Upper lobe of left lung (tissue), 6 donors: ENCODE results near the gene SLC35G4. TPM values are rescaled to one million over a fixed set of nuclear protein-coding genes. Genes with fewer than 3 reads are reported as not detected.
"Not testable (repeated sequence)": the region's sequence is repeated elsewhere in the genome, so short reads cannot be mapped to it uniquely, and the experiment has no call there.

Source experiments
- ATAC-seq, 2 donors: fragments of 200-7000 bp; cut with Tn5 transposase; one replicate each; pipeline ENCODE4 v1.9.1; 2022; ENCODE audit warnings: mild to moderate bottlenecking in 2 of 2, moderate library complexity in 2 of 2; ENCODE audit not compliant: low FRiP score in 2 of 2
- DNase-seq, 2 donors: peaks; one replicate each; pipeline ENCODE4 v3.0.0-alpha.2; 2019 to 2020
- H3K27ac ChIP-seq, 4 donors: fragments of 200-600 bp; sonication (generic); one replicate each; pipeline ENCODE4 v1.5.1; 2016 to 2019
- H3K27me3 ChIP-seq, 4 donors: fragments of 200-600 bp; sonication (generic); one replicate each; pipeline ENCODE4 v1.5.1; 2017 to 2019
- H3K36me3 ChIP-seq, 4 donors: fragments of 200-600 bp; sonication (generic); one replicate each; pipeline ENCODE4 v1.5.1; 2016 to 2019
- H3K4me1 ChIP-seq, 4 donors: fragments of 200-600 bp; sonication (generic); one replicate each; pipeline ENCODE4 v1.5.1; 2018 to 2019
- H3K4me3 ChIP-seq, 4 donors: fragments of 200-600 bp; sonication (generic); one replicate each; pipeline ENCODE4 v1.5.1; 2017 to 2019; ENCODE audit warnings: mild to moderate bottlenecking in 2 of 4, moderate library complexity in 1 of 4
- H3K9me3 ChIP-seq, 4 donors: fragments of 200-600 bp; sonication (generic); one replicate each; pipeline ENCODE4 v1.5.1; 2018 to 2019
- EP300 ChIP-seq, 4 donors: sonication (generic); formaldehyde crosslinking; IDR thresholded peaks; one replicate each; pipeline ENCODE4 v1.5.1; 2017; ENCODE audit warnings: antibody characterized with exemption in 4 of 4, control low read depth in 2 of 4
- POLR2A ChIP-seq, 4 donors: fragments of 450-650 bp; IDR thresholded peaks; one replicate each; pipeline ENCODE4 v1.5.1; 2016 to 2017; ENCODE audit warnings: antibody characterized with exemption in 4 of 4, mild to moderate bottlenecking in 2 of 4
- POLR2AphosphoS5 ChIP-seq, 2 donors: sonication (generic); formaldehyde crosslinking; IDR thresholded peaks; one replicate each; pipeline ENCODE4 v1.5.1; 2017; ENCODE audit warnings: antibody characterized with exemption in 2 of 2
- WGBS, 2 donors: methylation state at CpG; one replicate each; pipeline ENCODE4 v1.1.5; 2017 to 2018; 5-methylcytosine and 5-hydroxymethylcytosine counted together
- total RNA-seq, 6 donors: library from RNA; depleted of rRNA in 4 of 6; stranded (reverse); fragments of >200 nt in 4 of 6; gene quantifications; one replicate each; pipeline versions ENCODE4 v1.1.0 to v1.2.1, GENCODE V29; 2016 to 2021
- TF ChIP-seq, protein P1 (sequence below), 6 experiments: fragments of 450-650 bp in 4 of 6; fragments of 200-600 bp in 2 of 6; sonication (generic) in 2 of 6; IDR thresholded peaks; one replicate each; pipeline ENCODE4 v1.5.1; 2016 to 2019; ENCODE audit warnings: antibody characterized with exemption in 6 of 6
- donor health status: DM: no; HTN: no; CAD: no; lungs with moderate emphysema.
- donor health status: DM: no; HTN: yes; CAD: no; lungs with severe emphysema.

Gene SLC35G4
- total RNA-seq, 6 donors from 2014 or later: not detected

DNA sequence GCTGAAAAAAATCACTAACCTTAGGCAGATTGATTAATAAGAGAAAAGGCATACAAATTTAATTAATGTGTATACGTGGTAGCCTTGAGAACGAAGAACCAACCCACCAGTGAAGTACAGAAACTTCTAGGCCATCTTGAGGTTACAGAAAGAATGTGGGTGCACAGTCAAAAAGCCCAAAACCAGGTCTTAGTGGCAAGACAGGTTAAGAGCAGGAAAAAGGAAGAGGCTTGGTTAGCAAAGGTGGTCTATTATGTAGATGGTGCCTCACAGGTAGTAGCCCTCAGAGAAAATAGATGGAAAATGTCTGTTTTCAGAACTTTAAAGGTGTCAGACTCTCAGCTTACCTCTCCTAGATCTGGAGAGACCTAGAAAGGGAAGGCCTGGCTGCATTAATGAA, 22.0 kb upstream of the SLC35G4 start:
- H3K36me3 ChIP-seq: no peaks in the 10 kb centered on the region
- no peak overlapping the region for H3K4me3 ChIP-seq
- DNase-seq: no peak
- no peak overlapping the region for H3K27ac ChIP-seq
- peaks cover 0 to 9% (median 2%) of the 10 kb centered on the region in 4 donors for H3K4me1 ChIP-seq
- H3K27me3 ChIP-seq: no peaks in the 10 kb centered on the region
- 84 to 91% methylated on average over 2 of the region's 2 CpGs for WGBS, 2 donors
- TF ChIP-seq EP300 (IDR thresholded peaks at IDR 0.05): no peak
- TF ChIP-seq POLR2A (IDR thresholded peaks at IDR 0.05): no peak
- no peak for TF ChIP-seq POLR2AphosphoS5 (IDR thresholded peaks at IDR 0.05)
- TF ChIP-seq, protein P1, sequence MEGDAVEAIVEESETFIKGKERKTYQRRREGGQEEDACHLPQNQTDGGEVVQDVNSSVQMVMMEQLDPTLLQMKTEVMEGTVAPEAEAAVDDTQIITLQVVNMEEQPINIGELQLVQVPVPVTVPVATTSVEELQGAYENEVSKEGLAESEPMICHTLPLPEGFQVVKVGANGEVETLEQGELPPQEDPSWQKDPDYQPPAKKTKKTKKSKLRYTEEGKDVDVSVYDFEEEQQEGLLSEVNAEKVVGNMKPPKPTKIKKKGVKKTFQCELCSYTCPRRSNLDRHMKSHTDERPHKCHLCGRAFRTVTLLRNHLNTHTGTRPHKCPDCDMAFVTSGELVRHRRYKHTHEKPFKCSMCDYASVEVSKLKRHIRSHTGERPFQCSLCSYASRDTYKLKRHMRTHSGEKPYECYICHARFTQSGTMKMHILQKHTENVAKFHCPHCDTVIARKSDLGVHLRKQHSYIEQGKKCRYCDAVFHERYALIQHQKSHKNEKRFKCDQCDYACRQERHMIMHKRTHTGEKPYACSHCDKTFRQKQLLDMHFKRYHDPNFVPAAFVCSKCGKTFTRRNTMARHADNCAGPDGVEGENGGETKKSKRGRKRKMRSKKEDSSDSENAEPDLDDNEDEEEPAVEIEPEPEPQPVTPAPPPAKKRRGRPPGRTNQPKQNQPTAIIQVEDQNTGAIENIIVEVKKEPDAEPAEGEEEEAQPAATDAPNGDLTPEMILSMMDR (IDR thresholded peaks at IDR 0.05): no peak
- no peaks in the 10 kb centered on the region for H3K9me3 ChIP-seq
- no peak for ATAC-seq

DNA sequence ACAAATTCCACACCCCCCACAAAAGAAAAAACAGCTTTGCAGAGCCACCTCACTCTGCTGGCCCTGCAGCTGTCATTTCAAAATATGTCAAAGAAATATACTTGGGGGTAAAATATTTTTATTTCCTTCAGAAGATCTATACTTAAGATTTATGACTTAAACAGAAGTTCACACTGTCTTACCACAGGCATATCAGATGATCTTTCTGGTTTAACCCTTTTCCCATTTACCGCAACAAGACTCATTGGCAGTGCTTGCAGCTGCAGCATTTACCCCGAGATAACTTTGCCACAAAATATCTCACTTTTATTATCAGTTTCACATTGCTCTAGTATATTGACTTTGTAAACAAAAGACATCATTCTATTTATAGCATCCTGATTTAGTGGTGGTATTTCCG, 21.6 kb upstream of the SLC35G4 start:
- TF ChIP-seq POLR2AphosphoS5 (IDR thresholded peaks at IDR 0.05) (no peak), EP300 (IDR thresholded peaks at IDR 0.05) (no peak), POLR2A (IDR thresholded peaks at IDR 0.05) (no peak)
- TF ChIP-seq, protein P1 (IDR thresholded peaks at IDR 0.05): no peak
- no peak for ATAC-seq
- DNase-seq: no peak
- Histone ChIP-seq H3K4me3 (no peak overlapping the region), H3K36me3 (no peaks in the 10 kb centered on the region), H3K27me3 (no peaks in the 10 kb centered on the region), H3K27ac (no peak overlapping the region), H3K4me1 (peaks cover 0 to 9% (median 2%) of the 10 kb centered on the region in 4 donors), H3K9me3 (no peaks in the 10 kb centered on the region)
- WGBS, 2 donors: 44% methylated on average over 3 of the region's 3 CpGs

DNA sequence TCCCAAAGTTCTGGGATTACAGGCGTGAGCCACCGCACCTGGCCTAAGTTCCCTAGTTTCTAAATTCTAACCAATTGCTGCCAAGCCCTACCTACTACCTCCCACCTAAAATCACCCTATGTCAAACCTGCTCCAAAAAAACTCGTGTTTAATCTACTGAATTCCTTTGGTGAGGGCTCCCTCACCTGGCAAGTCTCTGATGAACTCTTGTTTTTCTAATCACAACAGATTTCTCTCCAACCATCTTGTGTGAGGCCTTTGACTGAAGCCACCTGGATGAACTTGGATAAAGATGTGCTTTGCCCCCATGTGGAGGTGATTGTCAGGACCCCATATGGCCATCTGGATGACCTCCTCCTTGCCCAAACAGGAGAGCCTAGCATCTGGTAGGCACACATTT, 17.4 kb upstream of the SLC35G4 start:
- WGBS, 2 donors: 74 to 88% methylated on average over 3 of the region's 3 CpGs
- no peak for ATAC-seq
- TF ChIP-seq, protein P1 (IDR thresholded peaks at IDR 0.05): no peak
- TF ChIP-seq EP300 (IDR thresholded peaks at IDR 0.05): no peak
- TF ChIP-seq POLR2A (IDR thresholded peaks at IDR 0.05): no peak
- no peak for TF ChIP-seq POLR2AphosphoS5 (IDR thresholded peaks at IDR 0.05)

DNA sequence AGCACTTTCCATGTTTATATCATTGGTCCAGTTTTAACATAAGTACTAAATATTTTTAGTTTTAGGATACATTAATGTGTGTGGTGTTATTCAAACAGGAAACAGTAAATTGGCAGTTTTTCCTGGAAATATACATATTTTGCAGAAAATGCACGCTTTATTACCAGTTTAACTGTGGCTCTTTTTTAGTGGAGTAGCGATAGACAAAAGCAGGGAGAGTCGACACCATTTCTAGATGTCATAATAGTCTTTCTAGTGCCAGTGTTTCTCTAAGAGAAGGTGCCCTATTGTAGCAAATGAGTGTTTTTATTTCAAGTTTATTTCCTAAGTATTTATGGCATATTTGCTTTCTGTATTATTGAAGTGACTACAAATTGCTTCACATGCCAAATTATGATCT, 9.1 kb upstream of the SLC35G4 start:
- Histone ChIP-seq H3K9me3 (peaks cover 0 to 4% (median 0%) of the 10 kb centered on the region in 4 donors), H3K27me3 (no peaks in the 10 kb centered on the region), H3K4me1 (no peaks in the 10 kb centered on the region), H3K36me3 (no peaks in the 10 kb centered on the region), H3K27ac (no peak overlapping the region), H3K4me3 (no peak overlapping the region)
- DNase-seq: no peak
- no peak for ATAC-seq
- 74 to 76% methylated on average over 3 of the region's 3 CpGs for WGBS, 2 donors
- TF ChIP-seq, protein P1 (IDR thresholded peaks at IDR 0.05): no peak
- TF ChIP-seq EP300 (IDR thresholded peaks at IDR 0.05) (no peak), POLR2AphosphoS5 (IDR thresholded peaks at IDR 0.05) (no peak), POLR2A (IDR thresholded peaks at IDR 0.05) (no peak)

More for the DNA sequence above, 17.4 kb upstream of the SLC35G4 start:
- H3K27ac ChIP-seq: no peak overlapping the region
- no peak for DNase-seq
- H3K36me3 ChIP-seq: no peaks in the 10 kb centered on the region
- H3K4me1 ChIP-seq: no peaks in the 10 kb centered on the region
- H3K27me3 ChIP-seq: no peaks in the 10 kb centered on the region
- H3K9me3 ChIP-seq: no peaks in the 10 kb centered on the region
- H3K4me3 ChIP-seq: no peak overlapping the region

DNA sequence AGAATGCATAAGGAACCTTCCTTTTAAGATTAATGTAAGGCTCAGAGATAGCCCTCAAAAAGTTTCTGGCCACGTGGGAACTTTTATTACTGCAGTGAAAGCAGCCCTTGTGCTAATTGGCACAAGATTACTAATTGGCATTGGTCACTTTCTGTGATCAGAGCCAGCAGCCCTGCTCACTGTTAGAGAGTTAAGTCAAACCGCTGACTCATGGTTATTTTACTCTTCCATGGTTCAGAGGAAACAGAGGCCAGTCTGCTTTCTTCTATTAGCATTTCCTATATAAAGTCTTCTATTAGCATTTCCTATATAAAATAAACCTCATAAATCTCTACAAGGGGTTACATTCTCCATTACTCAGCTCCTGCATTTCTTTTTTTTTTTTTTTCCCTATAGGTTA, 1.5 kb upstream of the SLC35G4 start:
- no peak overlapping the region for H3K4me3 ChIP-seq
- 35 to 41% methylated on average over 2 of the region's 2 CpGs for WGBS, 2 donors
- ATAC-seq (no peak), DNase-seq (no peak)
- H3K4me1 ChIP-seq: no peaks in the 10 kb centered on the region
- no peaks in the 10 kb centered on the region for H3K9me3 ChIP-seq
- no peak overlapping the region for H3K27ac ChIP-seq
- no peaks in the 10 kb centered on the region for H3K27me3 ChIP-seq
- no peaks in the 10 kb centered on the region for H3K36me3 ChIP-seq
- TF ChIP-seq, protein P1 (IDR thresholded peaks at IDR 0.05): no peak
- no peak for TF ChIP-seq EP300 (IDR thresholded peaks at IDR 0.05)

DNA sequence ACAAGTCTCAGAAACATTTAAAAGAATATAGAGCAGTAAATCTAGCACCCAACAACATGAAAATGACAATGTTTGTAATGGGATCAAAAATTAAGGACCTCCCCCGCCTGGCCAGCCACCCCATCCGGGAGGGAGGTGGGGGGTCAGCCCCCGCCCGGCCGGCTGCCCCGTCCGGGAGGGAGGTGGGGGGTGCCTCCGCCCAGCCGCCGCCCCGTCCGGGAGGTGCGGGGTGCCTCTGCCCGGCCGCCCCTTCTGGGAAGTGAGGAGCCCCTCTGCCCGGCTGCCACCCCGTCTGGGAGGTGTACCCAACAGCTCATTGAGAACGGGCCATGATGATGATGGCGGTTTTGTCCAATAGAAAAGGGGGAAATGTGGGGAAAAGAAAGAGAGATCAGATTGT, 778 bp upstream of the SLC35G4 start:
- H3K9me3 ChIP-seq, H3K4me3 ChIP-seq, H3K27ac ChIP-seq, H3K36me3 ChIP-seq, H3K27me3 ChIP-seq, H3K4me1 ChIP-seq, ATAC-seq: not testable (repeated sequence)
- 80 to 94% methylated on average over 5 to 17 of the region's 19 CpGs for WGBS, 2 donors
- peak in 1 of 2 donors; percentile 72 for DNase-seq

DNA sequence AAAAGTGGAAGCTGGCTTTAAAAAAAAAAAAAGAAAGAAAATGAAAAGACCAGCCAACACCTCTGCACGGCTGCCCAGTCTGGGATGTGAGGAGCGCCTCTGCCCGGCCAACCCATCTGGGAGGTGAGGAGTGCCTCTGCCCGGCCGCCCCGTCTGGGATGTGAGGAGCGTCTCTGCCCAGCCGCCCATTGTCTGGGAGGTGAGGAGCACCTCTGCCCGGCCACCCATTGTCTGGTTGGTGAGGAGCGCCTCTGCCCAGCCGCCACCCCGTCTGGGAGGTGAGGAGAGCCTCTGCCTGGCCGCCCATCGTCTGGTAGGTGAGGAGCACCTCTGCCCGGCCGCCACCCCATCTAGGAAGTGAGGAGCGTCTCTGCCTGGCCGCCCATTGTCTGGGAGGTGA, 3.7 kb downstream of the SLC35G4 start:
- H3K4me1 ChIP-seq, H3K27ac ChIP-seq, DNase-seq, H3K4me3 ChIP-seq, ATAC-seq, H3K36me3 ChIP-seq, H3K27me3 ChIP-seq: not testable (repeated sequence)
- 87 to 90% methylated on average over 11 to 18 of the region's 18 CpGs for WGBS, 2 donors
- peaks cover 0 to 14% (median 6%) of the 10 kb centered on the region in 4 donors for H3K9me3 ChIP-seq

DNA sequence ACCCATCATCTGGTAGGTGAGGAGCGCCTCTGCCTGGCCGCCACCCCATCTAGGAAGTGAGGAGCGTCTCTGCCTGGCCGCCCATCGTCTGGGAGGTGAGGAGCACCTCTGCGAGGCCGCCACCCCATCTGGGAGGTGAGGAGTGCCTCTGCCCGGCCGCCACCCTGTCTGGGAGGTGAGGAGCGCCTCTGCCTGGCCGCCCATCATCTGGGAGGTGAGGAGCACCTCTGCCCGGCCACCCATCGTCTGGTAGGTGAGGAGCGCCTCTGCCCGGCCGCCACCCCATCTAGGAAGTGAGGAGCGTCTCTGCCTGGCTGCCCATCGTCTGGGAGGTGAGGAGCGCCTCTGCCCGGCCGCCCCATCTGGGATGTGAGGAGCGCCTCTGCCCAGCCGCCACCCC, 4.2 kb downstream of the SLC35G4 start:
- not testable (repeated sequence) for H3K27ac ChIP-seq, DNase-seq, ATAC-seq, H3K4me3 ChIP-seq, H3K4me1 ChIP-seq, H3K27me3 ChIP-seq, H3K36me3 ChIP-seq
- peaks cover 0 to 14% (median 6%) of the 10 kb centered on the region in 4 donors for H3K9me3 ChIP-seq
- WGBS, 2 donors: 89% methylated on average over 20 of the region's 23 CpGs; no CpG with 5 or more reads in 1 of the 2 donors
